NOMO-1 treated with DMSO at 0.1 percent for 48 hours (cell line): ENCODE data around the gene CD274.
"Not testable (repeated sequence)": the region's sequence is repeated elsewhere in the genome, so short reads cannot be mapped to it uniquely, and the experiment has no call there.

ENCODE experiments used
- DNase-seq: peaks from one replicate; lab custom pipeline; 2025; ENCODE audit not compliant: unreplicated experiment; lab: John Stamatoyannopoulos, UW

CD274 gene

GRCh38 chr9:5494765-5495164, 44.4 kb downstream of the CD274 start:
- DNase-seq, result not testable (repeated sequence)

DNA sequence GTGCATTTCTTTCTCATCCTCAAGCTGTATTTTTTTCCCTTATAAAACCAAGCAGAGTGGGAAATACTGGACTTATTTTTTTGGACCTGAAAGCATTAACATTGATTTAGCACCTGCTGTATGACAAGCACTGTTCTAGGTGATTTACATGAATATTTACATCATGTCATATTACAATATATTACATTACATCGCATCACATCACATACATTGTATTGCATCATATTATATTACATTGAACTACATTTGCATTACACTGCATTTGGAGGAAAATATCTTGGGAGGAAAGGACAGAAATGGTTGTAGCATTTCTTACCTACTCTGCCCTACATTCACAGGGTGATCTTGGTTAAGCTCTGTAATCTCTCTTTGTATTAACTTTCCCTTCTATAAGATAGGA, 48.8 kb downstream of the CD274 start:
- no peak for DNase-seq

GRCh38 chr9:5499889-5500398, 49.6 kb downstream of the CD274 start:
- DNase-seq, result no peak

DNA sequence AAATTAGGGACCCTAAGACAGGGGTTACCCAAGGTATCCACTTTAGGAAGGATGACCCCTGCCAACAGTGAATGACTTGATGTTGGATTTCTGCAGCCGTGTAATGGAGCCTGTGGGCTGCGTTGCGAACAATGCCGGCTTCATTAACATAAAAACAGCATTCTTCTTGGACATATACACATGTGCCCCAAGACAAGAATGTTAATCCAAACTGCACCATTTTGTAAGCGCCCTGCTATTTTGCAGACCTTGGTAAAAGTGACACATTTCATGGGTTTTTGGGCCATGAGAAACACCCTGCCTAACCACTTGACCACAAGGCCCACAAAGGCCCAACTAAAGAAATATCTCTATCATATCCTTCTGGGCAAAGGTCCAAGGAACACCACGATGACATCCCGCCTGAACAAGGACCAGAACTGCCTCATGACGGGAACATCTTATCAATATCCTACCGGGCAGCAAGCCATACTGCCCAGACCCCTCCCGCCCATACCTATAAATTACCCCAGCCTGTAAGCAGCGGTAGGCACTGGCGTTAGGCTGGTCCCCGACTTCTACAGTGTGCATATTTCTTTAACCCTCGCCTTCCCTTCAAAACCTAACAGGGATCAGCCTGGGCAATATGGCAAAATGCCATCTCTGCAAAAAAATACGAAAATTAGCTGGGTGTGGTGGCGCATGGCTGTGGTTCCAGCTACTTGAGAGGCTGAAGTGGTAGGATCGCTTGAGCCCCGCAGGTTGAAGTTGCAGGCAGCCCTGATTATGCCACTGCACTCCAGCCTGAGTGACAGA, 50.3 kb downstream of the CD274 start:
- no peak for DNase-seq

GRCh38 chr9:5502553-5502952, 52.2 kb downstream of the CD274 start:
- no peak for DNase-seq

DNA sequence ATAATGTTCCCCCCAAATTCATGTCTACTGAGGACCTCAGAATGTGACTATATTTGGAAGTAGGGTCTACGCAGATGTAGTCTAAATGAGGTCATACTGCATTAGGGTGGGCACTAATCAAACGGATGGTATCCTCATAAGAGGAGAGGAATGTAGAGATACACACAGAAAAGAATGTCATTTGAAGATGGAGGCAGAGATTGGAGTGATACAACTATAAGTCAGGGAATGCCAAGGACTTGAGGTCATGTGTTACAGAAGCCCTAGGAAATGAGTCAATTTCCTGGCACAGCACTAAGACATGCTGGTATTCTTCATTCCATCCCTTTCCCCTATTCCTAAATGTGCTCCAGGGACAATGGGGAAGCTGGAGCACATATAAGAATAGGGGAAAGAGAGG, 59.2 kb downstream of the CD274 start:
- no peak for DNase-seq

DNA sequence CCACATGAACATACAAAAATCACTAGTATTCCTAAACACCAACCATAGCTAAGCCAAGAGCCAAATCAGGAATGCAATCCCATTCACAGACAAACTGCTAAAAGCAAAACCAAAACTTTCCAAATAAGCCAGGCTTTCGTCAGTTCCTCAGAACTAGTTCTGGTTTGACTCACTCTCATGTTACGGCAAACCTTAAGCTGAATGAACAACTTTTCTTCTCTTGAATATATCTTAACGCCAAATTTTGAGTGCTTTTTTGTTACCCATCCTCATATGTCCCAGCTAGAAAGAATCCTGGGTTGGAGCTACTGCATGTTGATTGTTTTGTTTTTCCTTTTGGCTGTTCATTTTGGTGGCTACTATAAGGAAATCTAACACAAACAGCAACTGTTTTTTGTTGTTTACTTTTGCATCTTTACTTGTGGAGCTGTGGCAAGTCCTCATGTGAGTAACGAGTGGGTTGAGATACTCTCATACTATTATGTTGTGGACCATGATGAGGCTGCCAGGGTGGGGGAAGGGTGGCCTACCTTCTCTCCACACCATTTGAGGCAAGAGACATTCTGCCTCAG, 60.1 kb downstream of the CD274 start, which contains the start of gene PDCD1LG2:
Gene PDCD1LG2, plus strand, starts transcription at position 172 of the 572 bp plus-strand sequence. CDS start 12,016 bp downstream, outside the sequence.
- DNase-seq, result no peak

DNA sequence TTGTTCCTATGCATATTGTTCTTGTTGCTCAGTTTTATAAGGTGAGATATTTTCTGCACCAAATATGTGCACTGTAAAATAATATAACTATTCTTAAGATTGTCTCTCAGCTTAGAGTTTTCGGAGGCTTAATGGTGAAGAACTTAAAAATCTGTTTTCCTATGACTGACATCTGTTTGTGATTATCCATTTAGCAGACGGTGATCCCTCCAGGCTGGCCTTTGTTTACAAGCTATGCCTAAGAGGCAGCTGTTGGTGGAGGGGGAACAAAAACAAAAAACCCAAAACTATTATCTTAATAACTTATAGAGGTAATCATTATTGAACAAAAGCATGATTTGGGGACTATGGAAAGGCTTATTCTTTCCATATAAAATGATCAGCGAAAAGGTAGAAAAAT, 60.6 kb downstream of the CD274 start:
- no peak for DNase-seq

GRCh38 chr9:5511476-5511875, 61.1 kb downstream of the CD274 start:
- no peak for DNase-seq

- no peak for DNase-seq
These were observed 61.7 kb downstream of the CD274 start for GRCh38 chr9:5511935-5512580.

DNA sequence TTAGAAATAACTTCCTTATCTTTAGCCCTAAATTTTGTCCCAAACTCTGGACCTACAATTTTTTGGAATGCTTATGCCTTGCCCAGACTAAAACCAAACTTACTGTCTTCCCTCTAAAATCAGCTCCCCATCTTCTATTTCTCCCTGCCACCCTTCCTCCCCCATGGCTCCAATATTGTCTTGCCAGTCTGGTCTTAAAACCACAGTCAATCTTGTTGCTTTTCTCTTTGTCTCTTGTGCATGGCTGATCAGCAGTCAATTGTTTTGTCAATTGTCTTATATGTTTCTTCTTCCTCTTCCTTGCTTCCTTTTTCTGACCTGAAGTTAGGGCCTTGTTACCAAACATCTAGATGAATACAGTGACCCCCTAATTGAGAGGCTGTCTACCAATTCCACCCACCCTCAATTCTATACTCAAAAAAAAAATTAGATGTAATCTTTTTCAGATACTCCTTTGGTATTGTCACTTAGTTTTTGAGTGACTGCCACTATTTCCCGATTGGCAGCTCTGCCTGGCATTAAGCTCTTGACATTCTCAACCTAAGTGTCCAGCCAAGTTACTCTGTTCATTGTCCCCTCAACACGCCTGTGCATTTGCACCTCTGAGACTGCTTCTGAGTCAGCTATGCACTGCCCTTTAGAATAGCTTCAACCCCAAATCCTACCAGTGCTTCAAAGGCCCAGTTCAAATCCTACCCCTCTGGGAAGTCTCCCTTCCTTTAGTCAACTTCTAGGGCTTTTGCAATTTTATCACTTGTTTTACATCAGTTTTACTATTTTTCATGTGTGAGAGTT, 62.5 kb downstream of the CD274 start:
- DNase-seq, result peak; percentile 9

DNA sequence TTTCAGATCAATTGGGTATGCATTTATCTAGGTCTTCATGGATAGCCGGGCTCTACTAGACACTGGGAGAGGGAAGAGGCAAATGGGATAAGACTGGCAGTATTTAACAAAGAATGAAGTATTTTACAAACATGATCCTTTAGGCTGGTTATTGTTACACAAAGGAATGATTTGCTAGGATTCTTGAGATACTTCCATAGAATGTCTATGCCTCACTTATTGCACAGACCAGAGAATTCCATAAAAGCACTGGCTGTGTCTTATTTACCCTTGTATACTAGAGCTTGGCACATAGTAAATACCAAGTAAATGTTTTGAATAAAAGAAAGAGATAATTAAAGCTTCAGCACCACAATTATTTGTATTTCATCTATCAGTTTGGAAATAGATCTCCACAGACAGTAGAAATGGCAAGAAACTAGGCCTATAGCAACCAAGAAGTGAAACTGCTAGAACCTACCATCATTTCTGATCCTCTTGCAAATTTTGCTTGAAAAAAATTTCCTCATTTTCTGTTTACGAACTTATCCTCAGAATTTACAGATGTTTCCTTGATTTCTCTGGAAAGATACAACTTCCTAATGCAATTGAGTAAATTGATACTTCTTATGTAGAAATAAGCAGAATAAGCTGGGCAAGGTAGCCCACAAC, 63.7 kb downstream of the CD274 start:
- no peak for DNase-seq

GRCh38 chr9:5514617-5515260, 64.4 kb downstream of the CD274 start:
- no peak for DNase-seq

DNA sequence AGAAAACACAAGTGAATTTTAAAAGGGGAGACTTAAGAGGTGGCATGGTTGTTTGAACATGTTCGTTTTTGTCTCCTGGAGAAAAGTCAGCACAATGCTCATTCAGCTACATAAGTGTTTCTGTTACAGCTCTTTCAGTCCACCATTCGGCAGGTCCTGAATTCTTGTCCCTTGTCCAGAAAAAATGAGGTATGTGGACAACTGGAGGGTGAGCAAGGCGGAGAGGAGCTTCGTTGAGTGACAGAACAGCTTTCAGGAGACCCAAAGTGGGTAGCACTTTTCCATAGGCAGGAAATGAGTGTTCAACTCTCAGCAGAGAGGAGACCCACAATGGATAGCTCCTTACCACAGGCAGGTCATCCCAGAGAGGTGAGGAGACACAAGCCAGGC, 64.9 kb downstream of the CD274 start:
- no peak for DNase-seq

DNA sequence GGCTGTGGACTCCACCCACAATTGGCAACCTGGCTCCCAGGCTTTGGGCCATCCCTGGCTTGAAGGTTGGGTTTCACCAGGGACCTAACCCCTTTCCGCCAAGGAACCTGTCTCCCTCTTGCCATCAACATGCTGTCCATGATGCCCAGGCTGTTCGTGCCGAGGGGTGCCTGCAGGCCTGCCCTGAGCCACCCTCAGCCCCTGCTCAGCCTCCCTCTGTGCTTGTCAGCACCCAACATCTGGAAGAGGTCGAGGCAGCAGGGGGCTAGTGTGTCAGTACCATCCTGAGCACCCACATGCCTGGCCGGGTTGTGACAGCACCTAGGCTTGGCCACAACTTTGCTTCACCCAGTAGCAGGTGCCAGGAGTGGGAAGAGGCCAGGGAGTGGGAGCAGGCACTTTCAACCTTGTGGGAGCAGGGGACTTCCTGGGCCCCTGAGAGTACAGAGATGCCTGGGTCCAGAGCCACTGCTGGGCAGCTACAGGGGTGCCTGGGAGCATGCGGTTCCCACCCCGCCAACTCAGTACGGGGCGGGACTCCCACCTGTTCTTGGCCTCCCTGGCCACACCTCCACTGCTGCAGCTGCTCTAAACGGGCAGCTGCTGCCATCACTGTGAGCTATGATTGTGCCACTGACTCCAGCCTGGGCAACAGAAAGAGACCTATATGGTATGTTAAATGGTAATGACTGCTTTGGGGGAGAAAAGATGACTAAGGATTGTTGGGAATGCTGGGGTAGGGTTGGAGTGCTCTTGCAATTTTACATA, 66.3 kb downstream of the CD274 start:
- DNase-seq, result no peak

DNA sequence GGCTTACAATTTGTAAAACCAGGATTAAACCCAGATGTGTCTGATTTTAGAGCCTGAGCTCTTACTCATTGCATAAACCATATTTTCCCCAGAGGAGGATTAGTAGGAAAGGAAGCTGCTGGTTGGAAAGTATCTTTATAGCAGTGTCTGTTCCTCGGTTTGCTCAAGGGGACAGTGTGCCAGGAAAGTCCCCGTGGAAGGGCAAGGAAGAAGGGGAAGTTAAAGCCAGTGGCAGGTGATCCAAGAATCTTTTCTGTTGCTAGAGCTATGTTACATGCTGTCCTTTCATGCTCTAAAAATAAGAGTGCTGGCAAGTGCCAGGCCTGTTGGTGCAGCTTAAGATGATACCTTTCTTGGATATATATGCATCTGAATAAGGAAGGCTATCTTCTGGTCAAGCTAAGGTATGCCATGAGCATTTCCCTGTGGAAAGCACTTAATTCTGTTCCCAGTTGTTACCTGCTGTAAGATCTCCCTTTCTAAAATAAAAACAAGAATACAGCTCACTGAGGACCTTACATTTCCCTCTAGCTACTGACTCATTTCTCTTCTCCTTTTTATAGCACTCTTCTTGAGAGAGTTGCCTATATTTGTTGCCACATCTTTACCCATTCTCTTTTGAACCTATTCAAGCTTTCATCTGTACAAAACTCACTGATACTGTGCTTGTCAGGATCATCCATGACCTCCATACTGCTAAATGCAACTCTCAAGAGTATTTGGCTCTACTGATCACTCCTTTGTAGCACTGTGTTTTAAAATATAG, 68.0 kb downstream of the CD274 start:
- no peak for DNase-seq

GRCh38 chr9:5518937-5519319, 68.6 kb downstream of the CD274 start:
- DNase-seq, result no peak
